Uterus (tissue), 2 donors: ENCODE measurements around the gene INO80.

Experiments
- CTCF ChIP-seq, 4 experiments: fragments of 200-600 bp in 2 of 4; fragments of 450-650 bp in 2 of 4; sonication (generic) in 2 of 4; IDR thresholded peaks; one replicate each; pipeline ENCODE4 v1.5.1; 2016 to 2019; ENCODE audit warnings: antibody characterized with exemption in 4 of 4, mild to moderate bottlenecking in 2 of 4, moderate library complexity in 1 of 4
- POLR2A ChIP-seq, 2 donors: fragments of 450-650 bp; IDR thresholded peaks; one replicate each; pipeline ENCODE4 v1.6.1; 2016; ENCODE audit warnings: antibody characterized with exemption in 2 of 2, mild to moderate bottlenecking in 1 of 2, moderate library complexity in 1 of 2

- no peak for TF ChIP-seq POLR2A (IDR thresholded peaks at IDR 0.05)
- TF ChIP-seq CTCF (IDR thresholded peaks at IDR 0.05), result no peak
Measured at GRCh38 chr15:41096178-41096577, 19.9 kb downstream of the INO80 start.
